Measurements from ENCODE around the gene PEX11G.

GRCh38 chr19:7512400-7512851 lies 23.6 kb upstream of the PEX11G start:
- TF ChIP-seq CTCF (IDR thresholded peaks at IDR 0.05) (no peak), EP300 (IDR thresholded peaks at IDR 0.05) (no peak), POLR2AphosphoS5 (IDR thresholded peaks at IDR 0.05) (no peak), POLR2A (IDR thresholded peaks at IDR 0.05) (no peak)
